DMS79 (cell line): ENCODE data around the gene LCE3B.
"Not testable (repeated sequence)": the region's sequence is repeated elsewhere in the genome, so short reads cannot be mapped to it uniquely, and the experiment has no call there.

Source experiments
- DNase-seq: peaks from one replicate; lab custom pipeline; 2025; lab: John Stamatoyannopoulos, UW

The LCE3B gene, protein sequence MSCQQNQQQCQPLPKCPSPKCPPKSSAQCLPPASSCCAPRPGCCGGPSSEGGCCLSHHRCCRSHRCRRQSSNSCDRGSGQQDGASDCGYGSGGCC

DNA sequence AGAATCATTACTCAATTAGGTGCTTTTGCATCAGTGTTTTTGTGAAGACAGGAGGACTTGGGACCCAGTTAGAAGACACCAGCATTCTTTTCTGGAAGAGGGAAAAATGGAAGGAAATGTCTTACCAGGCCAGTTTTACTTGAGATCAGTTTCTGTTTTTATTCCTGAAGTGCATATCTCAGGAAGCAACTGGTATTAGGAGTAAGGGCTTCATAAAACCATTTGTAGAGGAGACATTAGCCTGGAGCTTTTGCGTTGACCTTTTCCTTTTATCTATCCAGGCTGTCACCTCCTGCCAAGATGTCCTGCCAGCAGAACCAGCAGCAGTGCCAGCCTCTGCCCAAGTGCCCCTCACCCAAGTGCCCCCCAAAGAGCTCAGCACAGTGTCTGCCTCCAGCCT, at the start of gene LCE3B:
Gene LCE3B, plus strand, starts transcription at position 301 of the 400 bp plus-strand sequence. Its CDS starts 0 bp downstream, at position 301.
- no peak for DNase-seq

DNA sequence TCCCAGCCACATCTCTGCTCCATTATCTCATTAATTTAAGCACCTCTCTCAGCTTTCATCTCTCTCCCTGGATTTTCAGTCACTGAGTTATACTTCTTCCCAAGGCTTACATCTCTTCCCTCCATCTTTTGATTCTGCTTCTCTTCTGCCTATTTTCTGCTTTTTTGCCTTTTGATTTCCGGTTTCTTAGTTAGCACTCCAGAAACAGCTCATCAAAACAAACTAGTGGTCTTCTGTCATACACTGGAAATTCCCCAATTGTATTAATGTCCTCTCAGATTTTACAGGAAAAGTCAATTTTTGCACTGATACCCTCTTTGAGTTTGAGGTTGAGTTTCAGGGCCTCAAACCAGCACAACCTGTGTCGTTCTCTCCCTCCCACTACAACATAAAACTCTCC, 48.5 kb upstream of the LCE3B start:
- no peak for DNase-seq

DNA sequence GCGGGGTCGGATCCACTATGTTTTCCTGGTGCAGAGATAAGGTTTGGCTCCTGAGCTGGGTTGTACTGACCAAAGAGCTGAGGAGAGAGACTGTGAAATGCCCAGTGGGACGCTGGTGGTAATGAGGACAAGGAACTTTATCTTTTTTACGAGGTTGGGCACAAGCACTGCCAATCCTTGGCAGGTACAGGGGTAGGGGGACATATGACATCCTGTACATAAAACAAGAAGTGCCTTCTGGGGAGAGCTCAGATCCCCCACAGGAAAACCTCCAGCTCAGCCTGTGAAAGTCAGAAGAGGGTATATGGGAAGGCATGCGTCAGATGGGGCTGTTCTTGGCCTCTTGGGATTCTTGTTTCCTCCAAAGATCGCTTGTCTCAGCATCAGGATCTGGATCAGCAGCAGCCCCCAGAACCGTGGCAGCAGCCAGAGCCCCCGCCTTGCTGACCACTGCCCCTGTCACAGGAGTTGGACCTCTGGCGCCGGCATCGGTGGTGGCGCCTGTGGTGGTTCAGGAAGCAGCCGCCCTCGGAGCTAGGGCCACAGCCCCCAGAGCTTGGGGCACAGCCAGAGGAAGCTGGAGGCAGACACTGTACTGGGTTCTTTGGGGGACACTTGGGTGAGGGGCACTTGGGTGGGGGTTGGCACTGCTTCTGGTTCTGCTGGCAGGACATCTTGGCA, 47.9 kb upstream of the LCE3B start:
- no peak for DNase-seq

DNA sequence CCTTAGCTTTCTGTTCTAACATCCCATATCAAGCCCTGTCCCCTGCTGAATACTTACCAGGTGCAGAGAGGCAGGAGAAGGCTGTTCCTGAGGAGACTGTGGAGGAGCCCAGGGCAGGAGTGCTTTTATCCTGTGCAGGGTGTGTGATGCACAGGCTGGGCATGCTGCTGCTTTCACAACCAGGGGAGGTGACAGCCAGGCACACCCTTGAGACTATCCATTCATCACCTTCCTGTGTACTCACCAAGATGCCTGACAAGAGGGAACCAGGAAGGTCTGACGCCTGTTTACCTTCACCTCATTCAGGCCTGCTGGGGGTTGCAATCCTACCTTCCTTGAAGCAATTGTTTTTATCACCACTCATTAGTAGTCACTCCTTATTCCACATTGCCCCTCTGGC, 46.9 kb upstream of the LCE3B start, which contains the start of gene LCE3E:
Gene LCE3E, minus strand, starts transcription at position 100 of the 400 bp plus-strand sequence. CDS start 572 bp downstream, outside the sequence.
- DNase-seq, result no peak

DNA sequence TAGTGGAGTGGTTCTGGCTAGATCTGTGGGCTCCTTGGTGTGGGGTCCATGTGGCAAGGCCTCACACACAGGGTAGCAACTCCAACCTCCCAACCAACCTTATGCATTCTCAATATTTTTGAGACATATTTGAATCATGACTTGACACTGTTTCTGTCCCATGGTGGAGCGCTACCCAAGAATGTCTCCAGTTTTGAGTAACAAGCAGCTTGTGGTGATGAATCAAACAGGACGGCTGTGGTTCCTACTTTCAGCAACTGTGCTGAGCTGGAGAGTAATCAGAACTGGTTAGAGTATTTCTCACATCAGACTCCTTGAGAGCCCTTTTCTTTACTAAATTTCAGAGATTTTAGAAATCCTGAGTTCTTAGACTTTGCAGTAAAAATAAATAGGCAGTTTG, 36.4 kb upstream of the LCE3B start:
- no peak for DNase-seq

DNA sequence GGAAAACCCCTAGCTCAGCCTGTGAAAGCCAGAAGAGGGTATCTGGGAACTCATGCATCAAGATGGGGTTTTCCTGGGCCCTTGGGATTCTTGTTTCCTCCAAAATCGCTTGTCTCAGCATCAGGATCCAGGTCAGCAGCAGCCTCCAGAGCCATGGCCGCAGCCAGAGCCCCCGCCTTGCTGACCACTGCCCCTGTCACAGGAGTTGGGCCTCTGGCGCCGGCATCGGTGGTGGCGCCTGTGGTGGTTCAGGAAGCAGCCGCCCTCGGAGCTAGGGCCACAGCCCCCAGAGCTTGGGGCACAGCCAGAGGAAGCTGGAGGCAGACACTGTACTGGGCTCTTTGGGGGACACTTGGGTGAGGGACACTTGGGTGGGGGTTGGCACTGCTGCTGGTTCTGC, 34.1 kb upstream of the LCE3B start:
- DNase-seq, result not testable (repeated sequence)

DNA sequence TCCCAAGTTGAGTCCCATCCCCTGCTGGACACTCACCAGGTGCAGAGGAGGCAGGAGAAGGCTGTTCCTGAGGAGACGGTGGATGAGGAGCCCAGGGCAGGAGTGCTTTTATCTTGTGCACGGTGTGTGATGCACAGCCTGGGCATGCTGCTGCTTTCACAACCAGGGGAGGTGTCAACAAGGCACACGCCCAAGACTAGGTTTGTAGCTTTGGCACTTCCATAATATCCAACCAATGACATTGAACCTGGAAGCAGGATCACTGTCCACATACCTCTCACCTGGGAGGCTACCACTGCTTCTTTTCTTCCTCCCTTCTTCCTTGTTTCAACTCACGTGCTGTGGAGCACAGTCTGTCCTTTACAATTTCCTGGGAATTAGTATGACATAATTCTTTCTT, 33.2 kb upstream of the LCE3B start, which contains the start of gene LCE3D:
Gene LCE3D, minus strand, starts transcription at position 84 of the 400 bp plus-strand sequence. CDS start 580 bp downstream, outside the sequence.
- no peak for DNase-seq

DNA sequence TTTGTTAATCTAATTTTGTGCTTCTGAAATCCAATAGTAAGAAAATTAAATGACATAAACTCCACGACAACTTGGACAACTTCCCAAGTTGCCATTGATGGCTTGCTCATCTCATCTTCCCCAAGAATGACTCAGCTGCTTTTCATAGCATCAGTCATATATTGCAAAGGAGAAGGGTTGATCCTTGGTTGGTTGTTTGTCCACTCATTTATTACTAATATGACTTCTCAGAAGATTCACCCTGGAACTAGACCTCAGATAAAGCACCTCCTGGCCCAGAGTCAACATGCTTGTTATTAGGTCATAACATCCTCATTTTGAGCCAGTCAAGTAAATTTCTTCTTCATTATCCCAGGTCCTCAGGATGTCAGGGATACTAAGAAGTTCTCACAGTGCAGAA, 31.0 kb upstream of the LCE3B start:
- no peak for DNase-seq

DNA sequence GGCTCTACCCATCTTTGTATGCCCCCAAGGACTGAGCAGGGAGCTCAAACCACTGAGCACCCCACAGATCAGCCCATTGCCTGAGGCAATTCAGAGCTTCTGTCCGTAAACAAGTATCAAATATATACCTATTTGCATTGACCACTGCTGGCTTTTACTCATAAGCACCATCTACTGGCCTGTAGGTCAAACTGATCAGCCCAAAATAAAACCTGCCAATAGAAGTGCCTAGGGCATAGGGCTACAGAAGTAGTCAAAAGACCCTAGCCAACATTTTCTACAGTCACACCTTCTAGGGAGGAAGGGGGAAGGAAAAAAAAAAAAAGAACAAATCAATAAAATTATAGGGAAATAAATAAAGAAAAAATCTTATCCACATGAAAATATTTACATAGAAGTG, 28.0 kb upstream of the LCE3B start:
- DNase-seq, result no peak

DNA sequence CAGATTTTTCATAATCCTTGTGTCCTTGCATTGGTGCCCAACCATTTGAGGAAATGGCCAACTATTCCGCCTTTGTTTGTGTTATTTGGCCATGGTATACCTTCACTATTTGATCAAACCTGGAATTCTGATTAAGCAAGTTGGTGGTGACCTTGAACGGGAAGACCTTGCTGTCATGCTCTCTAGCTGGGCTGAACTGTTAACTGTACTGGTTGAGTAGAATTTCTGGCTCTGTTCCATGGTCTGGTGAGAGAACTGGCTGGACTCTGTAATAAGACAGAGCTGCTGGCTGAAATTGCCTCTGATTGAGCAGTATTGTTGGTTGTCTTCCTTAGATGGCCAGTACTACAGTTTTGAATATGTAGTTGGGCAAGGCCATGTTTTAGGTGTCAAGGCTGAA, 16.6 kb upstream of the LCE3B start:
- DNase-seq, result no peak

DNA sequence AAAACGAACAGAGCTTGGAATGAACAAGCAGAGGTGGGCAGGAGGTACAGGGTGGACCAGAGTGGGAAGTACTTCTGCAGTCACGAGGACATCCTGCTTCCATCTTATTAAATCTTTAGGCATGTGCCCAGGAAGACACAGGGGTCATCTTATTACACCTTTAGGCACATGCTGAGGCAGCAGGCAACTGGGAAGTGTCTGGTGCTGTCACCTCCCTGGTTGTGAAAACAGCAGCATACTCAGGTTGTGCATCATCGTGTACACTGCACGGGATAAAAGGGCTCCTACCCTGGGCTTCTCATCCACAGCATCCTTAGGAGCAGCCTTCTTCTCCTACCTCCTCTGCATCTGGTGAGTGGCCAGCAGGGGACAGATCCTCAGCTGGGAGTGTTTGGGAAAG, 13.7 kb upstream of the LCE3B start, which contains the start of gene LCE3C:
Gene LCE3C, plus strand, starts transcription at position 301 of the 400 bp plus-strand sequence. CDS start 498 bp downstream, outside the sequence.
- no peak for DNase-seq

DNA sequence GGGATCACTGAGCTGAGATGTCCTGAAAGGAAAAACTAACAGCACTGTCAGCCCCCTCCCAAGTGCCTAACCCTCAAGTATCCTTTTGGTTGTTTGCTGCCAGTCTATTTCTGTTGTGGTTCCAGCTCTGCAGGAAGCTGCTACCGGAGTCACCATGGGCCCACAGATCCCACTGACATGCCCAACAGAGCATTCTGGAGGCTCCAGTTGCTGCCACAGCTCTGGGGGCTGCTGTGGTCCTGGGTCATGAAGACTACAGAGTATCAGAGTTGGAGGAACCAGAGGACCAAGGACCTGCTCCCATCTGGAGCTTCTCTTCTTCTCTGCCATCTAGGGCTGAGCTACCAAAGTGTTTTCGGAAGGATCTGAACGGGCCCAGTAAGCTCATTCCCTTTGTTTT, 8.4 kb downstream of the LCE3B start:
- no peak for DNase-seq

DNA sequence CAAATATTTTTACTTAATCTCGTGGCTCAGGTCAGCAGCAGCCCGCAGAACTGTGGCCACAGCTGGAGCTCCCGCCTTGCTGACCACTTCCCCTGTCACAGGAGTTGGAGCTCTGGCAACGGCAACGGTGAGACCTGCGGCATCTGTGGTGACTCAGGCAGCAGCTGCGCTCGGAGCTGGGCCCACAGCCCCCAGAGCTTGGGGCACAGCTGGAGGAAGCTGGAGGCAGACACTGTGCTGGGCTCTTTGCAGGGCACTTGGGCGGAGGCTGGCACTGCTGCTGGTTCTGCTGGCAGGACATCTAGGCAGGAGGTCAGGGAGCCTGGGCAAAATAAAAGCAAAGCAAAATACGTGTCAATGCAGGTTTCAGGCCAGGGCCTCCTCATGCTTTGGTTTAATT, 9.2 kb downstream of the LCE3B start, which contains the start of gene LCE3A:
Gene LCE3A, minus strand, starts transcription at position 301 of the 400 bp plus-strand sequence. Its CDS starts 0 bp downstream, at position 301.
- DNase-seq, result no peak

DNA sequence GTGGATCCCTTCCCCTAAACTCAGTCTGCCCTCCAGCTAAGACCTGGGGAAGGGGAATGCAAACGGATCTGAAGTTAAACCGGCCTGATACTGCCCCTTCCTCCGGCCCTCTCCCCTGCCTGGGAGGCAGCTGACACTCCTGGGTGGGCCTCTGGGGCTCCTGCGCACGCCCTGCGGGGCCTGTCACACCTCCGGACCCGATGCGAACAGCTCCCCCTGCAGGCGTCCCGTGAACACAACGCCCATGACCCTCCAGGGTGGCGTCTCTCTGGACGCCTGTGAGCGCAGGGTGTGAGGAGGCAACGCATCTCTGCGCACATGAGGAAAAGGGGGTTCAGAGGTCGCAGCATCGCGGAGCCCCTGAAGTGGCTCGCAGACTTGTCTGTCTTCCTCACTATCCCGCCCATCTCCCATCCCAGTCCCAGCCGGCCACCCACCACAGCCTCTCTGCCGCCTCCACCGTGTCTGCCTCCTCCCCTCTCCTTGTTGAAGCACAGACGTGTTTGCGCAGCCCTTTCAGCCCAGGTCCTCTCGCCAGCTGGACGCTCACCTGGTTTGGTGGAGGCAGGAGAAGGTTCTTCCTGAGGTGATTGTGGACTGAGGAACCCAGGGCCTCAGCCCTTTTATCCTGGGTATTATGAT, 9.7 kb downstream of the LCE3B start:
- no peak for DNase-seq

DNA sequence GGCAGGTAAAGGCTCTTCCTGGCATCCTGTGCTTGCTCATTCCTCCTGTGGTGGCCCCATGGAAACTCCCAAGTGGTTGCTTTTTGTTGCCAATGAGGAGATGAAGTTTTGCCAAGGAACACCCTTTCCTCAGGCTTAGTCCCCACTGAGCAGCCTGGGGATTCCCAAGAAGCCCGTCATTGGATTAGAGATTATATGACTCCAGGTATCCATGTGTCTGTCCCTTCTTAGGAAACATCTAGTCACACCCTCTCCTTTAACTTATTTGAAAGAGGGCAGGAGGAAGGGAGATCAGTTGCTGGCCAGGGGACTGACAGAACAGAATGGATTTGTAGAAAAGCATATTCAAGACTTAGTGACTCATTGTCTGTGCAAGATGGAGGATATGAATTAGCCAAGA, 13.1 kb downstream of the LCE3B start:
- DNase-seq, result no peak

DNA sequence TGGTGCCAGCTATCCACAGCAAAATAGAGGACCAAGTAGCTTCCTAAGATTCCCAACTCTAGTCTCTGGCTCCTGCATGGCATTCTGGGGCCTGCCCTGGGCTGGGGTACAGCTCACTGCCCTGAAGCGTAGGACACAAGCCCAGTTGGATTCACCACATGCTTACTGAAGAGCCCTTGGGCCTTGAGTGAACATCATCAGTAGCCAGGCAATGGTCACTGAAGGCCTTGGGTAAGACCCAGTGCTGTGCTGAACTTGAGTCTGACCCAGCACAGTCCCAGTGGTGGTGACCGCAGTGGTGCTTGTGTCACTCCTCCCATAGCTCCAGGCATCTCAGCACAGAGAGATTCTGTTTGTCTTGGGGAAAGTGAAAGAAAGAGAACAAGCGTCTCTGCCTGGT, 17.0 kb downstream of the LCE3B start:
- DNase-seq, result no peak

DNA sequence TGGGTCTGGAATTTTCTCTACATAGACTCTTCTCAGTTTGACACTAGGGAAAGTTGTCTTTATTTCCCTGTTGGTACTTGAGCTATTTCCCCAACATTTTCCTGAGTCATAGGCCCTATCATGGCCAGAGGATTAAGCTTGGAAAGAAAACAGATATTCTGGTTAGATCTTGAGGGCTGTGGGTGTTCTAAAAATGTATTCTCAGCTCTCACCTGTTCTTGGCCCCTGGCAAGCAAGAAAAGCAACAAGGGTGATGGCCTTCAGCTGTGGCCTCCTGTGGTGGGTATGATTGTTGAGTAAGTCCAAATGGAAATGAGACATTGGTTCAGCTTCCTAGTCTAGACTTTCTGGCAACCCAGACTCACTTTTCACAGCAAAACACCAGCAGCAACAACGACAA, 26.7 kb downstream of the LCE3B start:
- DNase-seq, result no peak

DNA sequence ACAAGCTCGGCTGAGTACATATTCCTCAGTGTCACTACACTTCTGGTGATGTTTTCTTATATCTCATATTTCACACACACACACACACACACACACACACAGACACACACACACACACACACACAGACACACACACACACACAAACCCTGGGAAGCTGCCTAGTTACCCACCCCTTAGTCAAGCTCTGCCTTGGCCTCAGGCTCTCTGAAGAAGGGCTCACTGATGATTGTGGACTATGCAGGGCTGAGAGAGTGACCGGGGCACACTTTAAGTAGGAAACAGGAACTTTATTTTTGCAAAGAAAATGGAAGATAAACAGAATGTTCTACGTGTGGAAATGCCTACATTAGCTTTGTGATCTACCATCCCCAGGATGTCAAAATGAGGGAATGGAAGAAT, 30.3 kb downstream of the LCE3B start:
- no peak for DNase-seq

DNA sequence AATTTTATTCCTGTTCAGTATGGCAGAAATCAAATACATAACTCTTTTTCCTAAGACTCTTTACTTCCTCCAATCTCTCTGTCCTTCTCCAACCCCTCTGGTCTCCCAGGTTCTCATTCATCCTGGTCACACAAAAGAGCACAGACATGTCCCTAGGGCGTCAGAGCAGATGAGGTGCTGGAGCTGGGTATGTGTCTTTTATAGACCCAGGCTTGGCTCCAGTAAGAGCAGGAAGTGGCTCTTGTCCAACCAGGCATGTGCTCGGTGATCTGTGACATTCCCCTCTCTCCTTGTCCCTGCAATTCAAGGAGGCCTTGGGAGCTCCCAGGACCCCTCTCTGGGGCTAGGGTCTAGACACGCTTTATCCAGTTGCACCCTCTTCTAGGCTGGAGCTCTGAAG, 31.5 kb downstream of the LCE3B start:
- no peak for DNase-seq

DNA sequence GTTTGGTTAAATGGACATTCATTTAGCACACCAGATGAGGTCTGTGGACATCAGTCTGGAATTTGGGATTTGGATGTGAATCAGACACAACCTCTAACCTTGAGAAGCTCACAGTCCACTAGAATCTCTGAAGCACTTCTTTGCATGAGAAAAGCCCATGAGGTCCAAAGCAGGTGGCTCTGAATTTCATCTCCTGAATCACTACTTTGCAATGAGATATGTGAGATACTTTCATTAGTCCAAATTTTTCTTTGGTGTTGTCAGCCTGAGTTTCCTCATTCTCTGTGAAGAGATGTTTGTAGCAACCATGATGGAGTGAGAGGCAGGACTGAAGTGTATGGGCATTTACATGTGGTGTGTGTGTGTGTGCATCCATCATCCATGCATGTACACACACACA, 33.0 kb downstream of the LCE3B start:
- no peak for DNase-seq

DNA sequence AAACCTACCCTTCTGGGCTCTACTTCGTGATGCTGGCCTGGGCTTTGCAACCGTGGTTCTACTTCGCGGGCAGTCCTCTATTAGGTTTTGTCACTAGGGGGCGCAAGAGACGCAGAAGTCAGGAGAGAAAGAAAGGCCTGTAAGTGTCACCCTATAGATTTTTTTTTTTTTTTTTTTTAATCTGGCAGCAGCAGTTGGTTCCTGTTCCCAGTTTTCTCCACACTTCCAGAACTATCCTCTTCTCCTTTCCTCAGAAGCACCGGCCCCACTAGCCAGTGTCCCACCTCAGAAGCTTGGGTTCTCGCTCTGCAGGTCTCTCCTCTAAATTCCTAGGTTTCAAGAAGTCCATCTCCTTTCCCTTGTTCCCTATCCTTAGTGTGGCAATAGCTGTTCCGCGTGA, 40.5 kb downstream of the LCE3B start:
- no peak for DNase-seq

DNA sequence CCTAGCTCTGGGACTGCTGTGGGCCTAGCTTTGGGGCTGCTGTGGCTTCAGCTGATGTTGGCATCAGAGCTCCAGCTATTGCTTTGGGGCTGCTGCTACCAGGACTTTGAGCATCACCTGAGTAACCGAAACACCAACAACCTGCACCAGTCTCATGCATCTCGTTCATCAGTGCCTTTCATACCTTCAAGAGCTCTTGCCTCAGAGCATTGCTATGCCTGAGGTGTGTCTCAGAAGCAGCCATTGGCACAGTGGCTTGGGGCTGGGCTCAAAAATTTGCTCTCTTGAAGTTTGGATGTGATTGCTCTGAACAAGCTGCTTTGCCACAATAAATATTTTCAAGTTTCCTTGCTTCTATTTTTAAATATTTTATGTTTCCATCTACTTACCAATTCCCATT, 42.8 kb downstream of the LCE3B start:
- no peak for DNase-seq

DNA sequence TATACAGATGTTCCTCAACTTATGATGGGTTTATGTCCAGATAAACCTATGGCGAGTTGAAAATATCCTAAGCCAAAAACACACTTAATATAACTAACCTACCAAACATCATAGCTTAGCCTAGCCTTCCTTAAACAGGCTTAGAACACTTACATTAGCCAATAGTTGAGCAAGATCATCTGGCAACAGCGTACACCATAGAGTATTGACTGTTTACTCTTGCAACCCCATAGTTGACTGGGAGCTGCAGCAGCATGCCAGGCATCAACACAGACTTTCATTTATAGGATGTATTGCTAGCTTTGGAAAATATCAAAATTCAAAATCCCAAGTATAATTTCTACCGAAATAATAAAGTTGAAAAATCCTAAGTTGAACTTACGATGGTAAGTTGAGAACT, 44.1 kb downstream of the LCE3B start:
- no peak for DNase-seq
